WERI-Rb-1 (cell line): Measurements from ENCODE around the gene SEMA3A.

Experiments
- DNase-seq: peaks from one replicate; pipeline ENCODE4 v3.0.0-alpha.2; 2020
- H3K27ac ChIP-seq: fragments of 250-450 bp; sonication (Bioruptor Pico); 2 replicates; pipeline ENCODE4 v1.5.1; 2020; ENCODE audit warnings: mild to moderate bottlenecking, moderate library complexity
- H3K27me3 ChIP-seq: fragments of 250-450 bp; sonication (Bioruptor Pico); 2 replicates; pipeline ENCODE4 v1.5.1; 2021; ENCODE audit warnings: mild to moderate bottlenecking, low read depth, moderate library complexity; ENCODE audit not compliant: insufficient read depth, severe bottlenecking
- H3K36me3 ChIP-seq: fragments of 250-450 bp; sonication (Bioruptor Pico); 2 replicates; pipeline ENCODE4 v1.5.1; 2020; ENCODE audit warnings: mild to moderate bottlenecking, moderate library complexity
- H3K4me3 ChIP-seq: 2 replicates; pipeline ENCODE4 v1.5.1; 2011; ENCODE audit warnings: low read depth, mild to moderate bottlenecking, control low read depth, low read length
- H3K9me3 ChIP-seq: fragments of 250-450 bp; sonication (Bioruptor Pico); 2 replicates; pipeline ENCODE4 v1.5.1; 2021; ENCODE audit warnings: mild to moderate bottlenecking, moderate library complexity; ENCODE audit not compliant: severe bottlenecking
- CTCF ChIP-seq: IDR thresholded peaks from 2 replicates; pipeline ENCODE4 v1.5.1; 2011; ENCODE audit warnings: low read depth, mild to moderate bottlenecking, control low read depth, inconsistent platforms, low read length

SEMA3A gene

GRCh38 chr7:84025332-84025927, 169.2 kb downstream of the SEMA3A start:
- H3K27ac ChIP-seq: no peak overlapping the region
- H3K4me3 ChIP-seq: no peak overlapping the region
- no peaks in the 10 kb centered on the region for H3K36me3 ChIP-seq
- no peaks in the 10 kb centered on the region for H3K27me3 ChIP-seq
- DNase-seq: no peak
- no peak for TF ChIP-seq CTCF
- H3K9me3 ChIP-seq: no peaks in the 10 kb centered on the region

- Histone ChIP-seq H3K9me3 (no peaks in the 10 kb centered on the region), H3K36me3 (no peaks in the 10 kb centered on the region), H3K27me3 (no peaks in the 10 kb centered on the region), H3K27ac (no peak overlapping the region), H3K4me3 (no peak overlapping the region)
- no peak for DNase-seq
- TF ChIP-seq CTCF: no peak
Measured at GRCh38 chr7:84022684-84023308, 171.8 kb downstream of the SEMA3A start.

GRCh38 chr7:84022009-84022408, 172.6 kb downstream of the SEMA3A start:
- H3K27me3 ChIP-seq: no peaks in the 10 kb centered on the region
- H3K4me3 ChIP-seq: no peak overlapping the region
- H3K9me3 ChIP-seq: no peaks in the 10 kb centered on the region
- no peak overlapping the region for H3K27ac ChIP-seq
- H3K36me3 ChIP-seq: no peaks in the 10 kb centered on the region
- DNase-seq: no peak
- no peak for TF ChIP-seq CTCF

- Histone ChIP-seq H3K36me3 (no peaks in the 10 kb centered on the region), H3K27me3 (no peaks in the 10 kb centered on the region), H3K27ac (no peak overlapping the region), H3K9me3 (no peaks in the 10 kb centered on the region), H3K4me3 (no peak overlapping the region)
- no peak for TF ChIP-seq CTCF
- no peak for DNase-seq
Measured at GRCh38 chr7:84021292-84021908, 173.2 kb downstream of the SEMA3A start.

GRCh38 chr7:84017651-84018050, 176.9 kb downstream of the SEMA3A start:
- H3K36me3 ChIP-seq: no peaks in the 10 kb centered on the region
- no peak for TF ChIP-seq CTCF
- H3K27me3 ChIP-seq: no peaks in the 10 kb centered on the region
- no peaks in the 10 kb centered on the region for H3K9me3 ChIP-seq
- DNase-seq: no peak
- H3K27ac ChIP-seq: no peak overlapping the region
- no peak overlapping the region for H3K4me3 ChIP-seq
